B cell (primary cell): ENCODE measurements around the gene AOAH. TPM values are rescaled to one million over a fixed set of nuclear protein-coding genes. Genes with fewer than 3 reads are reported as not detected.
"Not testable (repeated sequence)": the region's sequence is repeated elsewhere in the genome, so short reads cannot be mapped to it uniquely, and the experiment has no call there.

Source experiments
- ATAC-seq: fragments of 200-7000 bp; cut with Tn5 transposase; one replicate; pipeline ENCODE4 v1.10.0; 2021; ENCODE audit warnings: low read depth, mild to moderate bottlenecking, moderate number of reproducible peaks, moderate library complexity
- CTCF ChIA-PET: fragments of 350-600 bp; sonication (Branson Sonifier 250); formaldehyde crosslinking; loops from one replicate; lab custom pipeline; 2021; ENCODE audit warnings: antibody characterized with exemption, inconsistent platforms; lab: Charles Lee
- POLR2A ChIA-PET: fragments of 350-600 bp; sonication (Branson Sonifier 250); formaldehyde crosslinking; loops from one replicate; lab custom pipeline; 2021; ENCODE audit warnings: antibody characterized with exemption; lab: Charles Lee
- DNase-seq: peaks from one replicate; pipeline ENCODE4 v3.0.0; 2013
- H2AFZ ChIP-seq: 2 replicates; pipeline ENCODE4 v1.6.1; 2012; ENCODE audit warnings: mild to moderate bottlenecking, low read depth, low read length; ENCODE audit not compliant: insufficient read depth, poor library complexity, severe bottlenecking
- H3K27ac ChIP-seq, 2 donors: 1 replicate in 1 of 2; 2 replicates in 1 of 2; pipeline ENCODE4 v1.5.1; 2012 to 2013; ENCODE audit warnings: low read length in 2 of 2, mild to moderate bottlenecking in 2 of 2, moderate library complexity in 1 of 2
- H3K27me3 ChIP-seq, 4 experiments: fragments of 200-600 bp in 1 of 4; sonication (generic) in 1 of 4; replicated peaks in 1 of 4; 1 replicate in 2 of 4; 2 replicates in 2 of 4; pipeline versions ENCODE4 v1.6.1 to v1.7.0; 2013 to 2016; ENCODE audit warnings: low read length in 3 of 4, mild to moderate bottlenecking in 2 of 4, mixed read lengths in 1 of 4, moderate library complexity in 1 of 4; ENCODE audit not compliant: insufficient read depth in 4 of 4, control insufficient read depth in 3 of 4; ENCODE audit errors: control extremely low read depth in 1 of 4
- H3K36me3 ChIP-seq, 2 experiments: replicated peaks in 1 of 2; 1 replicate in 1 of 2; 2 replicates in 1 of 2; pipeline versions ENCODE4 v1.6.1 to v1.7.1; 2013; ENCODE audit warnings: low read length in 1 of 2; ENCODE audit not compliant: insufficient read depth in 2 of 2, control insufficient read depth in 1 of 2; ENCODE audit errors: control extremely low read depth in 1 of 2, extremely low read depth in 1 of 2
- H3K4me1 ChIP-seq, 2 donors: fragments of 200-600 bp in 1 of 2; sonication (generic) in 1 of 2; 1 replicate in 1 of 2; 2 replicates in 1 of 2; pipeline versions ENCODE4 v1.5.1 to v1.6.1; 2013 to 2017; ENCODE audit warnings: low read length in 2 of 2; ENCODE audit not compliant: control insufficient read depth in 2 of 2, insufficient read depth in 2 of 2
- H3K4me2 ChIP-seq: replicated peaks from 2 replicates; pipeline ENCODE3; 2012; ENCODE audit warnings: mild to moderate bottlenecking, low read depth, low read length; ENCODE audit not compliant: poor library complexity, severe bottlenecking
- H3K4me3 ChIP-seq, 5 experiments: fragments of 200-600 bp in 1 of 5; sonication (generic) in 1 of 5; 1 replicate in 3 of 5; 2 replicates in 2 of 5; pipeline versions ENCODE4 v1.5.1 to v1.7.0; 2011 to 2016; ENCODE audit warnings: low read length in 4 of 5, mild to moderate bottlenecking in 4 of 5, low read depth in 2 of 5, control low read depth in 1 of 5, moderate library complexity in 1 of 5; ENCODE audit not compliant: insufficient read depth in 1 of 5; ENCODE audit errors: control extremely low read depth in 1 of 5, extremely low read depth in 1 of 5
- H3K79me2 ChIP-seq: fragments of 200-600 bp; sonication (generic); one replicate; pipeline ENCODE4 v1.6.0; 2016; ENCODE audit warnings: low read length; ENCODE audit not compliant: control insufficient read depth, insufficient read depth
- H3K9ac ChIP-seq: fragments of 200-600 bp; sonication (generic); 2 replicates; pipeline ENCODE4 v1.6.1; 2017; ENCODE audit warnings: mild to moderate bottlenecking, low read length, moderate library complexity
- H3K9me3 ChIP-seq, 3 donors: one replicate each; pipeline versions ENCODE4 v1.6.1 to v1.7.1; 2013; ENCODE audit warnings: low read length in 2 of 3; ENCODE audit not compliant: control insufficient read depth in 2 of 3, insufficient read depth in 1 of 3; ENCODE audit errors: control extremely low read depth in 1 of 3
- H4K20me1 ChIP-seq: 2 replicates; pipeline ENCODE4 v1.6.0; 2012; ENCODE audit warnings: mild to moderate bottlenecking, low read length; ENCODE audit not compliant: insufficient read depth, control insufficient read depth, poor library complexity, severe bottlenecking
- H3K27ac Mint-ChIP-seq: one replicate; pipeline ENCODE4 v1.8.0; 2021; ENCODE audit warnings: mixed read lengths
- H3K27me3 Mint-ChIP-seq: one replicate; pipeline ENCODE4 v1.8.0; 2021; ENCODE audit warnings: mixed read lengths
- H3K4me1 Mint-ChIP-seq: one replicate; pipeline ENCODE4 v1.8.0; 2021; ENCODE audit warnings: mixed read lengths
- H3K4me3 Mint-ChIP-seq: one replicate; pipeline ENCODE4 v1.8.0; 2021; ENCODE audit warnings: mixed read lengths
- H3K9me3 Mint-ChIP-seq: one replicate; pipeline ENCODE4 v1.8.0; 2022; ENCODE audit warnings: mixed read lengths; ENCODE audit not compliant: insufficient read depth
- CTCF ChIP-seq: fragments of 200-600 bp; IDR thresholded peaks from one replicate; pipeline ENCODE4 v1.8.0; 2022; ENCODE audit warnings: antibody characterized with exemption, mild to moderate bottlenecking
- EZH2 ChIP-seq: IDR thresholded peaks from 2 replicates; pipeline ENCODE4 v1.6.1; 2012; ENCODE audit warnings: borderline replicate concordance, low read depth, mild to moderate bottlenecking, moderate library complexity, low read length; ENCODE audit not compliant: insufficient read depth, poor library complexity, severe bottlenecking
- WGBS: methylation state at CpG from one replicate; pipeline ENCODE4 v1.1.5; 2013; ENCODE audit warnings: missing lambda C conversion rate; ENCODE audit not compliant: insufficient coverage; 5-methylcytosine and 5-hydroxymethylcytosine counted together
- intact Hi-C: fragments of 100-400 bp; cut with micrococcal nuclease; formaldehyde crosslinking; loops from one replicate; pipeline ENCODE4 v1.10.0; 2022
- polyA plus RNA-seq: library from polyadenylated mRNA; depleted of rRNA; stranded (reverse); fragments of >200 nt; gene quantifications from 2 replicates; pipeline ENCODE4 v1.2.3, GENCODE V29; 2012
- total RNA-seq, 2 donors: library from RNA; stranded (reverse); fragments of 120-200 nt in 1 of 2; gene quantifications; 1 replicate in 1 of 2; 2 replicates in 1 of 2; pipeline versions ENCODE4 v1.2.3 to v1.2.4, GENCODE V29; 2013 to 2022

AOAH gene
- total and polyA plus RNA-seq, 2 donors (not counting 1 experiment from before 2014, with no cell fraction given) = 2.6 to 5.0 TPM

- ATAC-seq (no peak), DNase-seq (no peak)
- ChIA-PET CTCF (interaction anchor here (0.6 kb wide), 1 partner anchor 12 kb away, joined by 10 read pairs; no protein-coding TSS in a partner anchor), POLR2A (no interaction called here)
- Histone ChIP-seq H3K36me3 (no peaks in the 10 kb centered on the region), H3K4me2 (no peak overlapping the region), H3K9me3 (peaks cover 0 to 2% (median 0%) of the 10 kb centered on the region in 3 donors), H3K9ac (no peak overlapping the region), H2AFZ (no peak overlapping the region), H4K20me1 (no peaks in the 10 kb centered on the region), H3K4me3 (no peak overlapping the region), H3K27me3 (no peaks in the 10 kb centered on the region), H3K79me2 (no peaks in the 10 kb centered on the region), H3K27ac (no peak overlapping the region), H3K4me1 (no peaks in the 10 kb centered on the region)
- peaks cover 5% of the 10 kb centered on the region for H3K9me3 Mint-ChIP-seq
- no peak overlapping the region for H3K4me3 Mint-ChIP-seq
- TF ChIP-seq EZH2 (no peak), CTCF (no peak)
- no peak overlapping the region for H3K27ac Mint-ChIP-seq
- intact Hi-C loops = no loop called here
- H3K27me3 Mint-ChIP-seq = peaks cover 8% of the 10 kb centered on the region
- 100% methylated on average over 1 of the region's 4 CpGs for WGBS
- H3K4me1 Mint-ChIP-seq = no peaks in the 10 kb centered on the region
These were observed 16.4 kb downstream of the AOAH start for GRCh38 chr7:36707898-36708297.

- Histone ChIP-seq H3K4me3 (no peak overlapping the region), H3K4me1 (no peaks in the 10 kb centered on the region), H3K27me3 (no peaks in the 10 kb centered on the region), H3K9ac (no peak overlapping the region), H3K9me3 (peaks cover 0 to 2% (median 0%) of the 10 kb centered on the region in 3 donors), H3K79me2 (no peaks in the 10 kb centered on the region), H3K4me2 (no peak overlapping the region), H3K27ac (no peak overlapping the region), H3K36me3 (no peaks in the 10 kb centered on the region), H4K20me1 (no peaks in the 10 kb centered on the region), H2AFZ (no peak overlapping the region)
- peaks cover 8% of the 10 kb centered on the region for H3K27me3 Mint-ChIP-seq
- WGBS = 83% methylated on average over 2 of the region's 3 CpGs
- no peak for TF ChIP-seq EZH2
- TF ChIP-seq CTCF = no peak
- CTCF ChIA-PET = no interaction called here
- POLR2A ChIA-PET = no interaction called here
- H3K4me3 Mint-ChIP-seq = no peak overlapping the region
- no peak overlapping the region for H3K27ac Mint-ChIP-seq
- intact Hi-C loops = no loop called here
- no peak for ATAC-seq
- no peaks in the 10 kb centered on the region for H3K4me1 Mint-ChIP-seq
- DNase-seq = no peak
- H3K9me3 Mint-ChIP-seq = peaks cover 5% of the 10 kb centered on the region
These were observed 16.8 kb downstream of the AOAH start for GRCh38 chr7:36707465-36707864.

GRCh38 chr7:36703860-36704259 is 20.4 kb downstream of the AOAH start:
- H3K4me3 ChIP-seq, H3K4me1 Mint-ChIP-seq, intact Hi-C loops, H3K36me3 ChIP-seq, H3K4me1 ChIP-seq, H3K27ac ChIP-seq, H2AFZ ChIP-seq, ATAC-seq, H3K9ac ChIP-seq, H3K9me3 ChIP-seq, POLR2A ChIA-PET, DNase-seq, CTCF ChIA-PET, H3K27me3 ChIP-seq, H3K4me3 Mint-ChIP-seq, H3K79me2 ChIP-seq, H3K4me2 ChIP-seq, H3K27me3 Mint-ChIP-seq, H3K27ac Mint-ChIP-seq, H4K20me1 ChIP-seq, H3K9me3 Mint-ChIP-seq: not testable (repeated sequence)
- WGBS = no CpG with 5 or more reads among the region's 5 CpGs
